HepG2 (cell line): Measurements from ENCODE around the gene LRRC37A. TPM values are rescaled to one million over a fixed set of nuclear protein-coding genes. Genes with fewer than 3 reads are reported as not detected.

Experiments
- ATF7-NPFF ChIP-seq: sonication (generic); formaldehyde crosslinking; IDR thresholded peaks from 2 replicates; pipeline ENCODE4 v1.8.1; 2023; ENCODE audit warnings: mild to moderate bottlenecking, low read depth, missing genetic modification reagents, moderate library complexity
- HIC2 ChIP-seq: sonication (generic); formaldehyde crosslinking; IDR thresholded peaks from 2 replicates; pipeline ENCODE4 v1.9.0; 2022; ENCODE audit warnings: low read depth, missing genetic modification reagents
- HNF4A ChIP-seq: sonication (generic); formaldehyde crosslinking; IDR thresholded peaks from 2 replicates; pipeline ENCODE4 v1.4.0; 2020; ENCODE audit warnings: missing genetic modification reagents
- ISL2 ChIP-seq: sonication (generic); formaldehyde crosslinking; IDR thresholded peaks from 2 replicates; pipeline ENCODE4 v1.5.0; 2020; ENCODE audit warnings: missing genetic modification reagents
- MATR3 ChIP-seq: sonication (generic); formaldehyde crosslinking; IDR thresholded peaks from 2 replicates; pipeline ENCODE4 v1.4.0; 2020; ENCODE audit warnings: missing genetic modification reagents
- MED8 ChIP-seq: sonication (generic); formaldehyde crosslinking; IDR thresholded peaks from 2 replicates; pipeline ENCODE4 v1.8.1; 2023; ENCODE audit warnings: mild to moderate bottlenecking, missing genetic modification reagents; ENCODE audit not compliant: insufficient replicate concordance
- MIER3 ChIP-seq: IDR thresholded peaks from 2 replicates; pipeline ENCODE4 v1.6.1; 2016; ENCODE audit warnings: missing compliant biosample characterization, borderline replicate concordance
- RARA ChIP-seq: IDR thresholded peaks from 2 replicates; pipeline ENCODE4 v1.6.1; 2016; ENCODE audit warnings: missing genetic modification reagents, missing compliant biosample characterization
- SYNCRIP ChIP-seq: fragments of 200-400 bp; formaldehyde crosslinking; IDR thresholded peaks from 2 replicates; pipeline ENCODE4 v1.6.1; 2018; ENCODE audit warnings: mild to moderate bottlenecking, low read depth, low read length; ENCODE audit not compliant: insufficient read depth
- TBX2 ChIP-seq: sonication (generic); formaldehyde crosslinking; IDR thresholded peaks from 2 replicates; pipeline ENCODE4 v1.5.0; 2020; ENCODE audit warnings: missing genetic modification reagents, mild to moderate bottlenecking, borderline replicate concordance
- YY1 ChIP-seq: IDR thresholded peaks from 2 replicates; pipeline ENCODE4 v1.6.1; 2011; ENCODE audit warnings: low read length, low read depth, moderate library complexity, mild to moderate bottlenecking; ENCODE audit not compliant: insufficient read depth, insufficient replicate concordance
- ZMYM3 ChIP-seq: sonication (generic); formaldehyde crosslinking; IDR thresholded peaks from 2 replicates; pipeline ENCODE4 v1.5.1; 2020; ENCODE audit warnings: mild to moderate bottlenecking, missing genetic modification reagents
- ZNF136 ChIP-seq: sonication (generic); formaldehyde crosslinking; IDR thresholded peaks from 2 replicates; pipeline ENCODE4 v1.8.1; 2022; ENCODE audit warnings: low read depth, mild to moderate bottlenecking, moderate library complexity, missing genetic modification reagents
- ZNF263 ChIP-seq: sonication (generic); formaldehyde crosslinking; IDR thresholded peaks from 2 replicates; pipeline ENCODE4 v1.4.0; 2020; ENCODE audit warnings: missing genetic modification reagents
- ZNF350 ChIP-seq: sonication (generic); formaldehyde crosslinking; IDR thresholded peaks from 2 replicates; pipeline ENCODE4 v1.4.0; 2020; ENCODE audit warnings: mild to moderate bottlenecking, low read depth, missing genetic modification reagents, borderline replicate concordance
- ZNF382 ChIP-seq: sonication (generic); formaldehyde crosslinking; IDR thresholded peaks from 2 replicates; pipeline ENCODE4 v1.5.0; 2020; ENCODE audit warnings: missing genetic modification reagents, mild to moderate bottlenecking, borderline replicate concordance
- ZNF441 ChIP-seq: sonication (generic); formaldehyde crosslinking; IDR thresholded peaks from 2 replicates; pipeline ENCODE4 v1.7.0; 2021; ENCODE audit warnings: missing genetic modification reagents, borderline replicate concordance
- ZNF446 ChIP-seq: sonication (generic); formaldehyde crosslinking; IDR thresholded peaks from 2 replicates; pipeline ENCODE4 v1.5.0; 2020; ENCODE audit warnings: mild to moderate bottlenecking, missing genetic modification reagents
- ZNF770 ChIP-seq: sonication (generic); formaldehyde crosslinking; IDR thresholded peaks from 2 replicates; pipeline ENCODE4 v1.5.0; 2020; ENCODE audit warnings: mild to moderate bottlenecking, missing genetic modification reagents
- ZSCAN9 ChIP-seq: IDR thresholded peaks from 2 replicates; pipeline ENCODE4 v1.6.1; 2016; ENCODE audit warnings: borderline replicate concordance
- polyA plus RNA-seq, 8 experiments: library from polyadenylated mRNA; depleted of rRNA in 3 of 8; stranded (reverse) in 7 of 8; unstranded in 1 of 8; fragments of >200 nt; fragmentation: Illumina TruSeq in 4 of 8; extraction: Trizol in 4 of 8; gene quantifications; 2 replicates each; pipeline versions ENCODE4 v1.2.1 to v1.2.3, GENCODE V29; 2011 to 2016; ENCODE audit warnings: low read depth in 4 of 8, missing spikeins in 1 of 8, mixed read lengths in 1 of 8; ENCODE audit not compliant: insufficient read depth in 1 of 8
- total RNA-seq, 5 experiments: library from RNA; depleted of rRNA; stranded (reverse); fragments of >200 nt; fragmentation: Illumina TruSeq; extraction: Trizol; gene quantifications; 2 replicates each; pipeline ENCODE4 v1.2.3, GENCODE V29; 2016; ENCODE audit warnings: low read depth in 1 of 5
- TF ChIP-seq, protein P1 (sequence below): sonication (generic); formaldehyde crosslinking; IDR thresholded peaks from 2 replicates; pipeline ENCODE4 v1.4.0; 2020; ENCODE audit warnings: mild to moderate bottlenecking, missing genetic modification reagents
- TF ChIP-seq, protein P2 (sequence below): sonication (generic); formaldehyde crosslinking; IDR thresholded peaks from 2 replicates; pipeline ENCODE4 v1.4.0; 2020; ENCODE audit warnings: mild to moderate bottlenecking, missing genetic modification reagents

Gene LRRC37A
- total and polyA plus RNA-seq, 2 of the 13 experiments (the other 11 are each of a cell fraction or from before 2014, with no cell fraction given), result 0.97 to 1.3 TPM

- TF ChIP-seq TBX2 (CRISPR knock-in tag) (peak; percentile 60), ZNF350 (CRISPR knock-in tag) (0 out of 2 replicates have a peak, but pooled peaks have one; percentile 4), SYNCRIP (no peak), ZNF263 (CRISPR knock-in tag) (0 out of 2 replicates have a peak, but pooled peaks have one; percentile 33), ZMYM3 (CRISPR knock-in tag) (peak; percentile 75), RARA (CRISPR knock-in tag) (peak; percentile 9; the same call in 1 of the 2 replicates), HNF4A (0 out of 2 replicates have a peak, but pooled peaks have one; percentile 4), HIC2 (CRISPR knock-in tag) (no peak), YY1 (peak; percentile 75), ZNF136 (CRISPR knock-in tag) (0 out of 2 replicates have a peak, but pooled peaks have one; percentile 32), ATF7-NPFF (CRISPR knock-in tag) (peak; percentile 67; the same call in 1 of the 2 replicates), MED8 (peak; percentile 43), MIER3 (CRISPR knock-in tag) (peak; percentile 38; the same call in 1 of the 2 replicates), ZNF441 (CRISPR knock-in tag) (peak; percentile 79), ZNF382 (no peak), ZSCAN9 (CRISPR knock-in tag) (0 out of 2 replicates have a peak, but pooled peaks have one; percentile 11), MATR3 (CRISPR knock-in tag) (no peak), ISL2 (CRISPR knock-in tag) (peak; percentile 24; the same call in 1 of the 2 replicates), ZNF770 (CRISPR knock-in tag) (peak; percentile 10; the same call in 1 of the 2 replicates), ZNF446 (CRISPR knock-in tag) (peak; percentile 25; the same call in 1 of the 2 replicates)
- TF ChIP-seq, protein P1, sequence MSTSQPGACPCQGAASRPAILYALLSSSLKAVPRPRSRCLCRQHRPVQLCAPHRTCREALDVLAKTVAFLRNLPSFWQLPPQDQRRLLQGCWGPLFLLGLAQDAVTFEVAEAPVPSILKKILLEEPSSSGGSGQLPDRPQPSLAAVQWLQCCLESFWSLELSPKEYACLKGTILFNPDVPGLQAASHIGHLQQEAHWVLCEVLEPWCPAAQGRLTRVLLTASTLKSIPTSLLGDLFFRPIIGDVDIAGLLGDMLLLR (CRISPR knock-in tag), result peak; percentile 68
- TF ChIP-seq, protein P2, sequence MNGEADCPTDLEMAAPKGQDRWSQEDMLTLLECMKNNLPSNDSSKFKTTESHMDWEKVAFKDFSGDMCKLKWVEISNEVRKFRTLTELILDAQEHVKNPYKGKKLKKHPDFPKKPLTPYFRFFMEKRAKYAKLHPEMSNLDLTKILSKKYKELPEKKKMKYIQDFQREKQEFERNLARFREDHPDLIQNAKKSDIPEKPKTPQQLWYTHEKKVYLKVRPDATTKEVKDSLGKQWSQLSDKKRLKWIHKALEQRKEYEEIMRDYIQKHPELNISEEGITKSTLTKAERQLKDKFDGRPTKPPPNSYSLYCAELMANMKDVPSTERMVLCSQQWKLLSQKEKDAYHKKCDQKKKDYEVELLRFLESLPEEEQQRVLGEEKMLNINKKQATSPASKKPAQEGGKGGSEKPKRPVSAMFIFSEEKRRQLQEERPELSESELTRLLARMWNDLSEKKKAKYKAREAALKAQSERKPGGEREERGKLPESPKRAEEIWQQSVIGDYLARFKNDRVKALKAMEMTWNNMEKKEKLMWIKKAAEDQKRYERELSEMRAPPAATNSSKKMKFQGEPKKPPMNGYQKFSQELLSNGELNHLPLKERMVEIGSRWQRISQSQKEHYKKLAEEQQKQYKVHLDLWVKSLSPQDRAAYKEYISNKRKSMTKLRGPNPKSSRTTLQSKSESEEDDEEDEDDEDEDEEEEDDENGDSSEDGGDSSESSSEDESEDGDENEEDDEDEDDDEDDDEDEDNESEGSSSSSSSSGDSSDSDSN (CRISPR knock-in tag), result peak; percentile 81
Measured at GRCh38 chr17:46266656-46267544, 28.0 kb upstream of the LRRC37A start (continued).
